HL-60 (cell line): ENCODE measurements around the gene KRT14.

Source experiments
- CTCF ChIP-seq: IDR thresholded peaks from one replicate; pipeline ENCODE4 v1.5.1; 2011; ENCODE audit warnings: low read length, control low read depth, inconsistent platforms; ENCODE audit not compliant: insufficient read depth
- GABPA ChIP-seq: IDR thresholded peaks from 2 replicates; pipeline ENCODE4 v1.6.1; 2012; ENCODE audit warnings: low read depth
- POLR2AphosphoS5 ChIP-seq: IDR thresholded peaks from 2 replicates; pipeline ENCODE4 v1.6.1; 2012; ENCODE audit warnings: low read depth
- REST ChIP-seq: IDR thresholded peaks from 2 replicates; pipeline ENCODE4 v1.6.1; 2012; ENCODE audit warnings: low read depth; ENCODE audit not compliant: insufficient replicate concordance
- SPI1 ChIP-seq: IDR thresholded peaks from 2 replicates; pipeline ENCODE4 v1.6.1; 2012; ENCODE audit warnings: low read depth, mild to moderate bottlenecking, borderline replicate concordance

- TF ChIP-seq CTCF (no peak), SPI1 (no peak), REST (no peak), POLR2AphosphoS5 (no peak), GABPA (no peak)
Observed at GRCh38 chr17:41629826-41630670, 43.4 kb upstream of the KRT14 start.
